NCI-H2171 (cell line): ENCODE data around the gene BLMH.
"Not testable (repeated sequence)": the region's sequence is repeated elsewhere in the genome, so short reads cannot be mapped to it uniquely, and the experiment has no call there.

ENCODE experiments used
- DNase-seq: peaks from one replicate; lab custom pipeline; 2025; lab: John Stamatoyannopoulos, UW

BLMH gene

DNA sequence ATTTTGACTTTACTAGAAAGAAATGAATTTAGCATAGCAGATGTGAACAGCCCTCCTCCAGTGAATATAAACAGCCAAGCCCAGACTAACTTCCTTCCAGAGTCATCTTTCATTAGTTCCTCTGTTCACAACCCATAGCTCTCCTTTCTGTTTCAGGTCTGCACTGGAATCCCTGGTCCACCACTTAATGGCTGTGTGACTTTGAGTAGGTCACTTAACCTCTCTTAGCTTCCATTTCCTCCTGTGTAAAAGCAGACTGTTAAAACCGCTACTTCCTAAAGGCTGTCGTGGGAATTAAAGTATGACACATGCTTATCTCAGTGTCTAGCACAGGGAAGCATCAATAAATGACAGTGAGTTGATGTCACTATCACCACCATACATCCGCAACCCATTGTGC is 63.7 kb downstream of the BLMH start:
- no peak for DNase-seq

- DNase-seq, result no peak
Measured at GRCh38 chr17:30226878-30227277, 64.9 kb downstream of the BLMH start.

DNA sequence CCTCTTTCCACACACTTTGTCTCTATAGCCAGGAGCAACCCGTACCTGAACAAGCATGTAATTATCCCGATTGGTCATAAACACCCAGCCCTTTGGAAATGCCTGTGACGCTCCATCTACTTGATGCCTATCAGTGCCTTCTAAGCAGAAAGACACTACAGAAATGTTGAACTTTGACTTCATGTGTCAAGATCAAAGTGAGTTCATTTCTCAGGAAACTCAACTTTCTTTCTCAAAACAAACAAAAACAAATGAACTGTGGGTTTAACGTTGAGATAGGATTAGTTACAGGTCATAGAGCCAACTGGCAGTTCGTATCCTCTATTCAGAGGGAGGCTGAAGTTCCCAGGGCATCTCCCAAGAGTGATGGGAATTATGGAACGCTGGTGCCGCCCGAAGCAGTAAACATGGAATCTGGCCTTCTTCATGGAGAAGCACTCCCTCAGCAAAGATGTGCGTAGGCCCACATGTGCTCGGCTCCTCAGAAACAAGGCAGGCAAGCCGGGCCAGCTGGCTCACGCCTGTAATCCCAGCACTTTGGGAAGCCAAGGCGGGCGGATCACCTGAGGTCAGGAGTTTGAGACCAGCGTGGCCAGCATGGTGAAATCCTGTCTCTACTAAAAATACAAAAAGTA is 65.7 kb downstream of the BLMH start:
- no peak for DNase-seq

GRCh38 chr17:30225112-30225511 is 66.6 kb downstream of the BLMH start:
- DNase-seq, result no peak

GRCh38 chr17:30224419-30224960 is 67.3 kb downstream of the BLMH start:
- no peak for DNase-seq

DNA sequence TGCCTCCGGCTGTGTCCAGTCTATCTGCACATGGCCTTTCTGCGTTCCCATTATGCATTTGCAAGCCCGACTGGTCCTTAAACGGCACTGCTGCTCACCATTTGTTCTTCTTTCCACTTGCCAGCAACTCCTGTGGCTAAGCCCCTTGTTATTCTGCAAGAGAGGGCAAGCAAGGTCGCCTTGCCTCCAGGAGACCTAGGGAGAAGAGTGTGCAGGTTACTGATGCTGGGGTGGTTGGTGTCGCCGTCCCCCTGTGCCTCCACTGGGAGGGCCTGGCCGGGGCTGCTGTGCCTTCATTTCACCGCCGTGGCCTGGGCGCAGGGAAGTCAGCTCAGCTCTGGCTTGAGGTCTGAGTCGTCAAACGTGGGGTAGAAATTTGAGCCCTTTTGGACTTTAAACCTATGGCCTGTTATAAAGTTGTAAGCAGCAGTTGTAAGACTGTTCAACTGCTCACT is 69.0 kb downstream of the BLMH start:
- no peak for DNase-seq

GRCh38 chr17:30222251-30222650 is 69.5 kb downstream of the BLMH start:
- DNase-seq, result no peak

GRCh38 chr17:30221346-30221745 is 70.4 kb downstream of the BLMH start:
- DNase-seq, result no peak

GRCh38 chr17:30220414-30220813 is 71.3 kb downstream of the BLMH start:
- no peak for DNase-seq

DNA sequence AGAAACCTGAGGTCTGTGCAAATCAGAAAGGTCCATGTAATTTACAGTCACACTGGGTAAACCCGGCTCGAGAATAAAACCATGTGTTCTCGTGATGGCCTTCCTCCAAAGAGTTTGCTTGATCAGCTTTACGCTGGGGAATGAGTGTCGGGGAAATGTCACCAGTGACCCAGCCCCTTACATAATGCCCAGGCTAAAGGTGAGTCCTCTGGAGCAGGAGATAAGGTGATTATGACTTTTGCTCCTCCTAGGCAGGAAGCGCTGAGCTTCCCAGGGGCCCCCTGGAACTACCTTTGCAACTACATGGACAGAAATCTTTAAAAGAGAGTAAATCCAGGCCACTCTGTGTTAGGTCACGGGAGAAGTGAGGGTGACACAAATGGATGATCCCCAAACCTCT is 71.9 kb downstream of the BLMH start:
- DNase-seq, result no peak

DNA sequence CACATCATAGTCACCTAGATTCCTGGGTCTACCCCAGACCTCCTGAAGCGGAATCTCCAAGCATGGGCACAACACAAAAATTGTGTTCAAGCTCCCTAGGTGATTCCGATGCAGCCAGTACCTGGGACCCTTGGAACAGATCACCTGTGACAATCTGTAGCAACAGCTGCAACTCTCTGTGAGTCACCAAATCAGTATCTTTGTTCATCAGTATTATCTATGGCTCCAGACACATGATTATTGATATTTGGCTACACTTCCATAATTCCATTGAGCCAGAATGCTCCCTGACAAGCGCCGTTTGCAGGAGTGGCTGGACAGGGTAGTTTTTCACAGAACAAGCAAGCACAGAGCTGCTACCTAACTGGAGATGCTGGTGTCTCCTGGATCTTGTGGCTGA is 72.4 kb downstream of the BLMH start:
- DNase-seq, result no peak

GRCh38 chr17:30218799-30219198 is 72.9 kb downstream of the BLMH start:
- no peak for DNase-seq

DNA sequence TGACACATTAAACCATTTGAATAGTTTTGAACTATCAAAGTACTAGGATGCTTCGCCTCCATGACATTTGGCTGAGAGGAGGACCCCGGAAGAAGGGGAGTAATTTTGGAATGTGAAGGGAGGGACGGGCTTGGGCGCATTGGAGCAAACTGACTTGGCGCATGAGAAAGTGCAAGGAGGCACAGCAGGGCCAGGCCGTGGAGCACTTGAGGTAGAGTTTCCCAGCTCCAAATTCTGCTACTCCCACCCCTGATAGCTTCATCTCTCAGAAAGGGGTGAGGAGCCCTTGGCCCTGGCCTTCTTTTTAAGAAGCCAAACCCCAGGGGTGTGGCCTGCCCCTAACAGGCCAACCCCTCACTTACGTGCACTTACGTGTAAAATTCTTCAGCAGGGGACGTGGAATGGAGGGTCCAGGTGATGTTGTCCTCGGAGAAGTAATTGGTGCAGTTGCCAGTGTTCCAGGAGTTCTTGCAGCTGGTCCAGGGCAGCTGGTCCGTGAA is 73.9 kb downstream of the BLMH start:
- DNase-seq, result no peak

GRCh38 chr17:30217054-30217453 is 74.7 kb downstream of the BLMH start:
- no peak for DNase-seq

- no peak for DNase-seq
Measured at GRCh38 chr17:30212750-30213149, 79.0 kb downstream of the BLMH start.

- DNase-seq, result no peak
Measured at GRCh38 chr17:30211371-30211770, 80.4 kb downstream of the BLMH start.

DNA sequence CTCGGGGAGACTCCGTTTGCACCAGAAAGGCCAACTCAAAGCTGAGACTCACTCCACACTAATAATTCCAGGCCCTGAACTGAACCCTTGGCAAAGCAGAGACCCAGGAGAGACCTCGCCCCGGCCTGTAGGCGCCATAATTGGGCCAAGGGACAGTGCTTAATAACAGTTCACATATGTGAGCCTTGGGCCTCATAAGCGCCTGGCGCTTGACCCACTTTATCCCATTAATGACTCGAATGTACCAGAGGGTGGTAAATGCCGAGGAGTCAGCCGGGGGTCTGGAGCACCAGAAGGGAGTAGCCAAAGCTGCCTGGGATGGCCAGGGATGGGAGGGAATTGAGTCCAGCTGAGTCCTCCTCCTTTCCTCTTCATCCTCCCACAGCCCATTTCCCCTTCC is 80.8 kb downstream of the BLMH start:
- no peak for DNase-seq

GRCh38 chr17:30210366-30210765 is 81.4 kb downstream of the BLMH start:
- DNase-seq, result no peak

DNA sequence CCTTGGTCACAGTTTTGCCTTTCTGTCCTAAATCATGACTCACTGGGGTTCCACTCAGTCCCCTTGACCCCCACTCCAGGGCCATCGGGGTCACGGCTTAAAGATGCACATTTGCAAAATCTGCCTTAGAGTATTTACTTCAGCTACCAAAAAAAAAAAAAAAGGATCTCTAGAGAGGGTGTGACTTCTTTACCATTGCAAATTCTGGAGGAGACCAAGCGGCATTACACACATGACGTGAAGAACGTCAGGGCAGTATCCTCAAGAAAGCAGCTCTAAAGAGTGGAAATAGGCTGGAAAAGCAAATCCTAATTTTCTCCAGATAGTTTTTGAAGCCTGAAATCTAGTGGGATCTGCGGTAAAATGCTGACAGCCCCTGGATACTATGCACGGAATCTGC is 81.8 kb downstream of the BLMH start:
- no peak for DNase-seq

DNA sequence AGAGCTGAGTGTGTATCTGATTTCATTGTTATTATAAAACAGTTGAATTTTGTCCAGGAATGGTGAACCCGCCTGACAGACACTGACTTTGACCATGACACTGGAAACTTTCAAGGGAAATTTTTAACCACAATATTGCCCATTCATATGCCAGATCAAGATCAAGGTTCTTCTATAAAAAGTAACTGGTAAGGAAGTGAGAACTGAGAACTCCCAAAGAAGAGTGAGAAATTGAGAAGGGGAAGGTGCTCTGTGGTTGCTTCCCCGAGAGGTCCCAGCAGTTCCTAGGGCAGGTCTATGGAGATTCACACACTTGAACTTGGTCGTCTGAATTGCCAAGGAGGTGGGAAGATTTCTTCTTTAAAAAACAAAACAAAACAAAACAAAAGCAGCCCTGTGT is 83.5 kb downstream of the BLMH start:
- DNase-seq, result no peak

DNA sequence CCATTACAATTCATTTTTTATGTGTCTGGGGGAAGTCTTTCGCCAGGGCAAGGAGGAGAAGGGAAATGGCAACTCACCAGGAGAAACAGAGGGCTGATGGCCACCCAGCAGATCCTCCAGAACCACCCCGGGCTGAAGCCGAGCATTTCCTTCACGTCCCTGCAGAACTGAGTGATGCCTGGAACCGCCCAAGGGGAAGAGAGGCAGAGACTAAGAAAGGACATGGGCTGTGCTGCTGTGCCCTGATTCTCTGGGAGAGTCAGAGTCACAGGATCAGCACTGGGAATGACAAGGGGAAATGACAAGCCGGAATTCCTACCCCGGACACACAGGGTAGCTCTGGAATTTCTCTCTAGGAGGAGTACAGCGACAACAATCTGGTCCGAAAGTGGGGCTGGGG is 84.1 kb downstream of the BLMH start:
- DNase-seq, result no peak

- no peak for DNase-seq
Measured at GRCh38 chr17:30203471-30203981, 88.2 kb downstream of the BLMH start.

DNA sequence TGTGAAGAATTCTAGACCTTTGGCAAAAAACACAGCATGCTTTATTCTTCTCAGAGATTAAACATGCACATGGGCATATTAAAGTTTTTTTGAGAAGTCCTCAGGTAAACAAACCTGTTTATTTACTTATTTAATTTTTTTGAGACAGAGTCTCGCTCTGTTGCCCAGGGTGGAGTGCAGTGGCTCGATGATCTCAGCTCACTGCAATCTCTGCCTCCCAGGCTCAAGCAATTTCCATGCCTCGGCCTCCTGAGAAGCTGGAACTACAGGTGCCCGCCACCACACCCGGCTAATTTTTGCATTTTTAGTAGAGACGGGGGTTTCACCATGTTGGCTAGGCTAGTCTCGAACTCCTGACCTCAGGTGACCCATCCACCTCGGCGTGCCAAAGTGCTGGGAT is 91.1 kb downstream of the BLMH start:
- DNase-seq, result not testable (repeated sequence)

DNA sequence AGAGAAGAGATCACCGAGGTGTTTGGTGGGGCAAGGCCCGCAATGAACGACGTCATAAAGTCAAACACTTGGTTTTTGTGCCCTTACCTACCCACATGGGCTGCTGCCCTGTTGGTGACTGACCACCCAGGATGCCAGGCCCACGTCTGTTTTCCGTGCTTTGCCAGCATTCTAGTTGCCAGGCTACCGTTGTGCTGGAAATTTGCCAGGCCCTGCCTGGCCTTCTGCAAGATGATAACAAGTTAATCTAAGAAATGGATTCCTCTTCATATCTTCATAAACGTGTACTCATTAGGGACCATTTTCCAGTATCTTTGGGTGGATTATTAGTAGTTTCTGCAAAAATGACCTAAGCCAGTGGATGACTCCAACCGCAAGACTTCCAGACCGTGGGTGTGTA is 91.6 kb downstream of the BLMH start:
- no peak for DNase-seq
